ENCODE results near the gene INPP5F.

Gene INPP5F

GRCh38 chr10:119742947-119743648 lies 17.2 kb downstream of the INPP5F start:
- TF ChIP-seq EZH2 (IDR thresholded peaks at IDR 0.05) (no peak), FOXP2 (optimal IDR thresholded peaks at IDR 0.05; ENCODE audit: control extremely low read depth, extremely low read length, insufficient read depth) (no peak), POLR2AphosphoS5 (IDR thresholded peaks at IDR 0.05; ENCODE audit: borderline replicate concordance, low read depth, low read length) (no peak)
- Histone ChIP-seq H3K9ac (ENCODE audit: insufficient read length) (no peak overlapping the region), H3K4me3 (no peak overlapping the region), H3K36me3 (ENCODE audit: insufficient read depth, low read length) (no peaks in the 10 kb centered on the region), H3K27ac (no peak overlapping the region), H3K9me3 (ENCODE audit: low read depth, low read length) (no peaks in the 10 kb centered on the region)
- DNase-seq (ENCODE audit: low read depth, low spot score), result no peak

- no peaks in the 10 kb centered on the region for H3K36me3 ChIP-seq (ENCODE audit: insufficient read depth, low read length)
- DNase-seq (ENCODE audit: low read depth, low spot score), result no peak
- H3K27ac ChIP-seq, result no peak overlapping the region
- H3K9me3 ChIP-seq (ENCODE audit: low read depth, low read length), result no peaks in the 10 kb centered on the region
- no peak overlapping the region for H3K4me3 ChIP-seq
- TF ChIP-seq EZH2 (IDR thresholded peaks at IDR 0.05) (no peak), POLR2AphosphoS5 (IDR thresholded peaks at IDR 0.05; ENCODE audit: borderline replicate concordance, low read depth, low read length) (no peak), FOXP2 (optimal IDR thresholded peaks at IDR 0.05; ENCODE audit: control extremely low read depth, extremely low read length, insufficient read depth) (no peak)
- no peak overlapping the region for H3K9ac ChIP-seq (ENCODE audit: insufficient read length)
Observed at GRCh38 chr10:119747940-119748339, 22.1 kb downstream of the INPP5F start.

- no peaks in the 10 kb centered on the region for H3K9me3 ChIP-seq (ENCODE audit: low read depth, low read length)
- no peak for DNase-seq (ENCODE audit: low read depth, low spot score)
- TF ChIP-seq POLR2AphosphoS5 (IDR thresholded peaks at IDR 0.05; ENCODE audit: borderline replicate concordance, low read depth, low read length), result no peak
- no peak for TF ChIP-seq FOXP2 (optimal IDR thresholded peaks at IDR 0.05; ENCODE audit: control extremely low read depth, extremely low read length, insufficient read depth)
- no peak for TF ChIP-seq EZH2 (IDR thresholded peaks at IDR 0.05)
Observed at GRCh38 chr10:119748871-119749270, 23.0 kb downstream of the INPP5F start.

GRCh38 chr10:119749455-119749854 lies 23.6 kb downstream of the INPP5F start:
- Histone ChIP-seq H3K27ac (no peak overlapping the region), H3K36me3 (ENCODE audit: insufficient read depth, low read length) (no peaks in the 10 kb centered on the region), H3K9me3 (ENCODE audit: low read depth, low read length) (no peaks in the 10 kb centered on the region), H3K4me3 (no peak overlapping the region), H3K9ac (ENCODE audit: insufficient read length) (no peak overlapping the region)
- TF ChIP-seq EZH2 (IDR thresholded peaks at IDR 0.05) (no peak), POLR2AphosphoS5 (IDR thresholded peaks at IDR 0.05; ENCODE audit: borderline replicate concordance, low read depth, low read length) (no peak), FOXP2 (optimal IDR thresholded peaks at IDR 0.05; ENCODE audit: control extremely low read depth, extremely low read length, insufficient read depth) (no peak)
- DNase-seq (ENCODE audit: low read depth, low spot score), result no peak

More at GRCh38 chr10:119748871-119749270, 23.0 kb downstream of the INPP5F start:
- H3K9ac ChIP-seq (ENCODE audit: insufficient read length), result no peak overlapping the region
- no peak overlapping the region for H3K27ac ChIP-seq
- no peak overlapping the region for H3K4me3 ChIP-seq
- H3K36me3 ChIP-seq (ENCODE audit: insufficient read depth, low read length), result no peaks in the 10 kb centered on the region

- no peaks in the 10 kb centered on the region for H3K36me3 ChIP-seq (ENCODE audit: insufficient read depth, low read length)
- H3K9ac ChIP-seq (ENCODE audit: insufficient read length), result no peak overlapping the region
- TF ChIP-seq EZH2 (IDR thresholded peaks at IDR 0.05) (no peak), FOXP2 (optimal IDR thresholded peaks at IDR 0.05; ENCODE audit: control extremely low read depth, extremely low read length, insufficient read depth) (no peak), POLR2AphosphoS5 (IDR thresholded peaks at IDR 0.05; ENCODE audit: borderline replicate concordance, low read depth, low read length) (no peak)
- H3K27ac ChIP-seq, result no peak overlapping the region
- H3K4me3 ChIP-seq, result no peak overlapping the region
- peak; percentile 22 for DNase-seq (ENCODE audit: low read depth, low spot score)
- H3K9me3 ChIP-seq (ENCODE audit: low read depth, low read length), result no peaks in the 10 kb centered on the region
Observed at GRCh38 chr10:119750391-119751230, 24.8 kb downstream of the INPP5F start.

- Histone ChIP-seq H3K4me3 (no peak overlapping the region), H3K9me3 (ENCODE audit: low read depth, low read length) (no peaks in the 10 kb centered on the region), H3K27ac (no peak overlapping the region), H3K9ac (ENCODE audit: insufficient read length) (no peak overlapping the region), H3K36me3 (ENCODE audit: insufficient read depth, low read length) (no peaks in the 10 kb centered on the region)
- DNase-seq (ENCODE audit: low read depth, low spot score), result no peak
- no peak for TF ChIP-seq EZH2 (IDR thresholded peaks at IDR 0.05)
- TF ChIP-seq FOXP2 (optimal IDR thresholded peaks at IDR 0.05; ENCODE audit: control extremely low read depth, extremely low read length, insufficient read depth), result no peak
- TF ChIP-seq POLR2AphosphoS5 (IDR thresholded peaks at IDR 0.05; ENCODE audit: borderline replicate concordance, low read depth, low read length), result no peak
Observed at GRCh38 chr10:119753309-119753708, 27.5 kb downstream of the INPP5F start.

- no peak overlapping the region for H3K9ac ChIP-seq (ENCODE audit: insufficient read length)
- no peaks in the 10 kb centered on the region for H3K9me3 ChIP-seq (ENCODE audit: low read depth, low read length)
- DNase-seq (ENCODE audit: low read depth, low spot score), result no peak
- H3K4me3 ChIP-seq, result no peak overlapping the region
- TF ChIP-seq POLR2AphosphoS5 (IDR thresholded peaks at IDR 0.05; ENCODE audit: borderline replicate concordance, low read depth, low read length), result no peak
- TF ChIP-seq FOXP2 (optimal IDR thresholded peaks at IDR 0.05; ENCODE audit: control extremely low read depth, extremely low read length, insufficient read depth), result no peak
- TF ChIP-seq EZH2 (IDR thresholded peaks at IDR 0.05), result no peak
- no peak overlapping the region for H3K27ac ChIP-seq
- no peaks in the 10 kb centered on the region for H3K36me3 ChIP-seq (ENCODE audit: insufficient read depth, low read length)
Observed at GRCh38 chr10:119754085-119754484, 28.2 kb downstream of the INPP5F start.

- no peak for DNase-seq (ENCODE audit: low read depth, low spot score)
- H3K4me3 ChIP-seq, result no peak overlapping the region
- H3K9ac ChIP-seq (ENCODE audit: insufficient read length), result no peak overlapping the region
- no peak for TF ChIP-seq POLR2AphosphoS5 (IDR thresholded peaks at IDR 0.05; ENCODE audit: borderline replicate concordance, low read depth, low read length)
- no peak for TF ChIP-seq FOXP2 (optimal IDR thresholded peaks at IDR 0.05; ENCODE audit: control extremely low read depth, extremely low read length, insufficient read depth)
- no peak for TF ChIP-seq EZH2 (IDR thresholded peaks at IDR 0.05)
- H3K27ac ChIP-seq, result no peak overlapping the region
- no peaks in the 10 kb centered on the region for H3K9me3 ChIP-seq (ENCODE audit: low read depth, low read length)
- H3K36me3 ChIP-seq (ENCODE audit: insufficient read depth, low read length), result no peaks in the 10 kb centered on the region
Observed at GRCh38 chr10:119754936-119755335, 29.1 kb downstream of the INPP5F start.

Measured in SK-N-MC (cell line).